ENCODE results near the gene LAMA1.

LAMA1 gene

GRCh38 chr18:6983366-6983765, 134.2 kb downstream of the LAMA1 start:
- no peak for DNase-seq

- DNase-seq, result no peak
Measured at GRCh38 chr18:6982398-6982797, 135.2 kb downstream of the LAMA1 start.

- DNase-seq, result no peak
Measured at GRCh38 chr18:6980363-6980762, 137.2 kb downstream of the LAMA1 start.

- no peak for DNase-seq
Measured at GRCh38 chr18:6979954-6980353, 137.6 kb downstream of the LAMA1 start.

GRCh38 chr18:6976935-6977334, 140.7 kb downstream of the LAMA1 start:
- no peak for DNase-seq

- DNase-seq, result no peak
Measured at GRCh38 chr18:6975084-6975483, 142.5 kb downstream of the LAMA1 start.

- no peak for DNase-seq
Measured at GRCh38 chr18:6971823-6972478, 145.6 kb downstream of the LAMA1 start.

- DNase-seq, result no peak
Measured at GRCh38 chr18:6963452-6964097, 154.0 kb downstream of the LAMA1 start.

- no peak for DNase-seq
Measured at GRCh38 chr18:6962571-6963451, 154.8 kb downstream of the LAMA1 start.

- no peak for DNase-seq
Measured at GRCh38 chr18:6961331-6961730, 156.3 kb downstream of the LAMA1 start.

GRCh38 chr18:6960656-6961055, 156.9 kb downstream of the LAMA1 start:
- no peak for DNase-seq

- DNase-seq, result no peak
Measured at GRCh38 chr18:6960124-6960523, 157.5 kb downstream of the LAMA1 start.

- no peak for DNase-seq
Measured at GRCh38 chr18:6959110-6959509, 158.5 kb downstream of the LAMA1 start.

- DNase-seq, result no peak
Measured at GRCh38 chr18:6956999-6957398, 160.6 kb downstream of the LAMA1 start.

GRCh38 chr18:6956495-6956894, 161.1 kb downstream of the LAMA1 start:
- DNase-seq, result no peak

- DNase-seq, result no peak
Measured at GRCh38 chr18:6955304-6955703, 162.3 kb downstream of the LAMA1 start.

- DNase-seq, result no peak
Measured at GRCh38 chr18:6954501-6954900, 163.1 kb downstream of the LAMA1 start.

GRCh38 chr18:6951336-6952090, 166.1 kb downstream of the LAMA1 start:
- DNase-seq, result no peak

GRCh38 chr18:6950641-6951040, 167.0 kb downstream of the LAMA1 start:
- no peak for DNase-seq

GRCh38 chr18:6949800-6950586, 167.6 kb downstream of the LAMA1 start:
- DNase-seq, result no peak

GRCh38 chr18:6948281-6949055, 169.1 kb downstream of the LAMA1 start:
- no peak for DNase-seq
